ENCODE data around the gene CRTAP.
"Not testable (repeated sequence)": the region's sequence is repeated elsewhere in the genome, so short reads cannot be mapped to it uniquely, and the experiment has no call there.

The CRTAP gene

GRCh38 chr3:33115024-33115768, 1.4 kb downstream of the CRTAP start:
- no peak for DNase-seq
- H3K27me3 Mint-ChIP-seq, result no peaks in the 10 kb centered on the region
- no peaks in the 10 kb centered on the region for H3K36me3 Mint-ChIP-seq (ENCODE audit: low read depth)
- peak overlapping the region; percentile 31 for H3K27ac Mint-ChIP-seq
- H3K4me3 Mint-ChIP-seq, result peak overlapping the region; percentile 78
- H3K4me1 Mint-ChIP-seq, result peaks cover 46% of the 10 kb centered on the region
- ATAC-seq, result no peak
- no peaks in the 10 kb centered on the region for H3K9me3 Mint-ChIP-seq

GRCh38 chr3:33117461-33117860, 3.6 kb downstream of the CRTAP start:
- no peak for DNase-seq
- H3K9me3 Mint-ChIP-seq, result no peaks in the 10 kb centered on the region
- H3K27ac Mint-ChIP-seq, result no peak overlapping the region
- H3K4me3 Mint-ChIP-seq, result no peak overlapping the region
- no peak for ATAC-seq
- no peaks in the 10 kb centered on the region for H3K36me3 Mint-ChIP-seq (ENCODE audit: low read depth)
- H3K4me1 Mint-ChIP-seq, result peaks cover 33% of the 10 kb centered on the region
- H3K27me3 Mint-ChIP-seq, result no peaks in the 10 kb centered on the region

- DNase-seq (no peak), ATAC-seq (no peak)
- Mint-ChIP-seq H3K36me3 (ENCODE audit: low read depth) (peaks cover 5% of the 10 kb centered on the region), H3K9me3 (no peaks in the 10 kb centered on the region), H3K4me1 (peaks cover 25% of the 10 kb centered on the region), H3K27ac (no peak overlapping the region), H3K27me3 (no peaks in the 10 kb centered on the region), H3K4me3 (no peak overlapping the region)
Measured at GRCh38 chr3:33119891-33120290, 6.1 kb downstream of the CRTAP start.

GRCh38 chr3:33122991-33123390, 9.2 kb downstream of the CRTAP start:
- Mint-ChIP-seq H3K9me3 (no peaks in the 10 kb centered on the region), H3K4me3 (no peak overlapping the region), H3K4me1 (peaks cover 11% of the 10 kb centered on the region), H3K27ac (peak overlapping the region; percentile 39), H3K27me3 (no peaks in the 10 kb centered on the region), H3K36me3 (ENCODE audit: low read depth) (peaks cover 10% of the 10 kb centered on the region)
- DNase-seq, result no peak
- ATAC-seq, result no peak

- Mint-ChIP-seq H3K4me1 (peaks cover 11% of the 10 kb centered on the region), H3K27ac (no peak overlapping the region), H3K9me3 (no peaks in the 10 kb centered on the region), H3K4me3 (no peak overlapping the region), H3K36me3 (ENCODE audit: low read depth) (peaks cover 10% of the 10 kb centered on the region), H3K27me3 (no peaks in the 10 kb centered on the region)
- ATAC-seq (peak; percentile 15), DNase-seq (no peak)
Measured at GRCh38 chr3:33124638-33125037, 10.8 kb downstream of the CRTAP start.

- Mint-ChIP-seq H3K27me3 (no peaks in the 10 kb centered on the region), H3K36me3 (ENCODE audit: low read depth) (peaks cover 10% of the 10 kb centered on the region), H3K4me3 (no peak overlapping the region), H3K27ac (no peak overlapping the region), H3K4me1 (peaks cover 11% of the 10 kb centered on the region), H3K9me3 (no peaks in the 10 kb centered on the region)
- no peak for ATAC-seq
- DNase-seq, result no peak
Measured at GRCh38 chr3:33125840-33126239, 12.0 kb downstream of the CRTAP start.

- Mint-ChIP-seq H3K4me3 (no peak overlapping the region), H3K27me3 (no peaks in the 10 kb centered on the region), H3K27ac (no peak overlapping the region), H3K36me3 (ENCODE audit: low read depth) (peaks cover 10% of the 10 kb centered on the region), H3K9me3 (no peaks in the 10 kb centered on the region), H3K4me1 (peaks cover 11% of the 10 kb centered on the region)
- no peak for DNase-seq
- ATAC-seq, result no peak
Measured at GRCh38 chr3:33128706-33129105, 14.9 kb downstream of the CRTAP start.

GRCh38 chr3:33130144-33130543, 16.3 kb downstream of the CRTAP start:
- H3K36me3 Mint-ChIP-seq (ENCODE audit: low read depth), result peaks cover 13% of the 10 kb centered on the region
- ATAC-seq (no peak), DNase-seq (no peak)
- no peak overlapping the region for H3K4me3 Mint-ChIP-seq
- H3K9me3 Mint-ChIP-seq, result no peaks in the 10 kb centered on the region
- H3K27me3 Mint-ChIP-seq, result no peaks in the 10 kb centered on the region
- H3K4me1 Mint-ChIP-seq, result peaks cover 6% of the 10 kb centered on the region
- H3K27ac Mint-ChIP-seq, result no peak overlapping the region

- peaks cover 13% of the 10 kb centered on the region for H3K36me3 Mint-ChIP-seq (ENCODE audit: low read depth)
- H3K4me3 Mint-ChIP-seq, result no peak overlapping the region
- H3K27ac Mint-ChIP-seq, result no peak overlapping the region
- H3K27me3 Mint-ChIP-seq, result no peaks in the 10 kb centered on the region
- peaks cover 6% of the 10 kb centered on the region for H3K4me1 Mint-ChIP-seq
- H3K9me3 Mint-ChIP-seq, result no peaks in the 10 kb centered on the region
- ATAC-seq (peak; percentile 41), DNase-seq (peak; percentile 12)
Measured at GRCh38 chr3:33131331-33132018, 17.7 kb downstream of the CRTAP start.

- no peak for ATAC-seq
- peaks cover 4% of the 10 kb centered on the region for H3K4me1 Mint-ChIP-seq
- DNase-seq, result no peak
- H3K9me3 Mint-ChIP-seq, result no peaks in the 10 kb centered on the region
- no peaks in the 10 kb centered on the region for H3K27me3 Mint-ChIP-seq
- no peak overlapping the region for H3K4me3 Mint-ChIP-seq
- H3K36me3 Mint-ChIP-seq (ENCODE audit: low read depth), result peaks cover 17% of the 10 kb centered on the region
- H3K27ac Mint-ChIP-seq, result no peak overlapping the region
Measured at GRCh38 chr3:33132019-33132360, 18.2 kb downstream of the CRTAP start.

GRCh38 chr3:33134026-33134625, 20.3 kb downstream of the CRTAP start:
- Mint-ChIP-seq H3K27ac (peak overlapping the region; percentile 12), H3K36me3 (ENCODE audit: low read depth) (peaks cover 22% of the 10 kb centered on the region), H3K4me3 (no peak overlapping the region), H3K4me1 (peaks cover 4% of the 10 kb centered on the region), H3K9me3 (no peaks in the 10 kb centered on the region), H3K27me3 (no peaks in the 10 kb centered on the region)
- DNase-seq, result no peak
- peak; percentile 74 for ATAC-seq

GRCh38 chr3:33137691-33138090, 23.9 kb downstream of the CRTAP start:
- Mint-ChIP-seq H3K36me3 (ENCODE audit: low read depth) (peaks cover 22% of the 10 kb centered on the region), H3K9me3 (no peaks in the 10 kb centered on the region), H3K4me1 (peaks cover 4% of the 10 kb centered on the region), H3K4me3 (no peak overlapping the region), H3K27me3 (no peaks in the 10 kb centered on the region), H3K27ac (no peak overlapping the region)
- ATAC-seq (no peak), DNase-seq (no peak)

GRCh38 chr3:33139006-33139623, 25.3 kb downstream of the CRTAP start:
- H3K27ac Mint-ChIP-seq, ATAC-seq, DNase-seq, H3K4me1 Mint-ChIP-seq, H3K4me3 Mint-ChIP-seq, H3K9me3 Mint-ChIP-seq, H3K27me3 Mint-ChIP-seq: not testable (repeated sequence)
- peaks cover 20% of the 10 kb centered on the region for H3K36me3 Mint-ChIP-seq (ENCODE audit: low read depth)

GRCh38 chr3:33139996-33140395, 26.2 kb downstream of the CRTAP start:
- Mint-ChIP-seq H3K36me3 (ENCODE audit: low read depth) (peaks cover 18% of the 10 kb centered on the region), H3K27ac (no peak overlapping the region), H3K4me3 (no peak overlapping the region), H3K27me3 (no peaks in the 10 kb centered on the region), H3K9me3 (no peaks in the 10 kb centered on the region), H3K4me1 (no peaks in the 10 kb centered on the region)
- DNase-seq, result no peak
- ATAC-seq, result no peak

GRCh38 chr3:33141006-33141405, 27.2 kb downstream of the CRTAP start:
- ATAC-seq (no peak), DNase-seq (no peak)
- no peak overlapping the region for H3K27ac Mint-ChIP-seq
- no peaks in the 10 kb centered on the region for H3K9me3 Mint-ChIP-seq
- no peak overlapping the region for H3K4me3 Mint-ChIP-seq
- H3K4me1 Mint-ChIP-seq, result no peaks in the 10 kb centered on the region
- H3K27me3 Mint-ChIP-seq, result no peaks in the 10 kb centered on the region
- peaks cover 15% of the 10 kb centered on the region for H3K36me3 Mint-ChIP-seq (ENCODE audit: low read depth)
